HepG2 (cell line): ENCODE results near the gene TRMT2A. TPM values are rescaled to one million over a fixed set of nuclear protein-coding genes. Genes with fewer than 3 reads are reported as not detected.

ENCODE experiments used
- BRF2 ChIP-seq: sonication (generic); formaldehyde crosslinking; IDR thresholded peaks from 2 replicates; pipeline ENCODE4 v1.8.1; 2022; ENCODE audit warnings: mild to moderate bottlenecking, missing genetic modification reagents
- DDIT3 ChIP-seq: sonication (generic); formaldehyde crosslinking; IDR thresholded peaks from 2 replicates; pipeline ENCODE4 v1.4.0; 2020; ENCODE audit warnings: mild to moderate bottlenecking, missing genetic modification reagents
- GPN1 ChIP-seq: sonication (generic); formaldehyde crosslinking; IDR thresholded peaks from 2 replicates; pipeline ENCODE4 v1.5.1; 2020; ENCODE audit warnings: missing genetic modification reagents, borderline replicate concordance
- HMGXB3 ChIP-seq: sonication (generic); formaldehyde crosslinking; IDR thresholded peaks from 2 replicates; pipeline ENCODE4 v1.4.0; 2020; ENCODE audit warnings: missing genetic modification reagents, borderline replicate concordance
- IRF2 ChIP-seq: IDR thresholded peaks from 2 replicates; pipeline ENCODE4 v1.6.1; 2018; ENCODE audit warnings: missing genetic modification reagents, missing compliant biosample characterization
- KDM5B ChIP-seq: sonication (generic); formaldehyde crosslinking; IDR thresholded peaks from 2 replicates; pipeline ENCODE4 v1.4.0; 2020; ENCODE audit warnings: missing genetic modification reagents, mild to moderate bottlenecking, borderline replicate concordance
- PHF8 ChIP-seq: sonication (generic); formaldehyde crosslinking; IDR thresholded peaks from 2 replicates; pipeline ENCODE4 v1.5.0; 2020; ENCODE audit warnings: missing genetic modification reagents
- PTBP1 ChIP-seq: fragments of 200-400 bp; formaldehyde crosslinking; IDR thresholded peaks from 2 replicates; pipeline ENCODE4 v1.6.1; 2018; ENCODE audit warnings: low read length, low read depth; ENCODE audit not compliant: poor library complexity, severe bottlenecking
- SALL2 ChIP-seq: sonication (generic); formaldehyde crosslinking; IDR thresholded peaks from 2 replicates; pipeline ENCODE4 v1.8.1; 2023; ENCODE audit warnings: mild to moderate bottlenecking, missing genetic modification reagents, inconsistent platforms
- TBX3 ChIP-seq: fragments of 450-650 bp; IDR thresholded peaks from 2 replicates; pipeline ENCODE4 v1.6.1; 2017; ENCODE audit warnings: antibody characterized with exemption, mild to moderate bottlenecking, inconsistent platforms, borderline replicate concordance
- TIGD3 ChIP-seq: sonication (generic); formaldehyde crosslinking; IDR thresholded peaks from 2 replicates; pipeline ENCODE4 v1.5.1; 2020; ENCODE audit warnings: mild to moderate bottlenecking, missing genetic modification reagents, borderline replicate concordance
- ZC3H4 ChIP-seq: sonication (generic); formaldehyde crosslinking; IDR thresholded peaks from 2 replicates; pipeline ENCODE4 v1.4.0; 2020; ENCODE audit warnings: missing genetic modification reagents, borderline replicate concordance
- ZNF207 ChIP-seq: fragments of 450-650 bp; IDR thresholded peaks from 2 replicates; pipeline ENCODE4 v1.6.1; 2016; ENCODE audit warnings: antibody characterized with exemption, borderline replicate concordance
- ZNF501 ChIP-seq: sonication (generic); formaldehyde crosslinking; IDR thresholded peaks from 2 replicates; pipeline ENCODE4 v1.5.1; 2020; ENCODE audit warnings: mild to moderate bottlenecking, moderate library complexity, missing genetic modification reagents
- ZNF580 ChIP-seq: IDR thresholded peaks from 2 replicates; pipeline ENCODE4 v1.6.1; 2016; ENCODE audit warnings: low read depth, borderline replicate concordance
- ZNF704 ChIP-seq: sonication (generic); formaldehyde crosslinking; IDR thresholded peaks from 2 replicates; pipeline ENCODE4 v1.8.1; 2023; ENCODE audit warnings: mild to moderate bottlenecking, inconsistent platforms, moderate library complexity, missing genetic modification reagents, borderline replicate concordance
- ZNF75D ChIP-seq: sonication (generic); formaldehyde crosslinking; IDR thresholded peaks from 2 replicates; pipeline ENCODE4 v1.8.1; 2023; ENCODE audit warnings: missing genetic modification reagents, mild to moderate bottlenecking, borderline replicate concordance
- ZNF768 ChIP-seq: sonication (generic); formaldehyde crosslinking; IDR thresholded peaks from 2 replicates; pipeline ENCODE4 v1.4.0; 2020; ENCODE audit warnings: missing genetic modification reagents
- ZNF891 ChIP-seq: sonication (generic); formaldehyde crosslinking; IDR thresholded peaks from 2 replicates; pipeline ENCODE4 v1.5.0; 2020; ENCODE audit warnings: mild to moderate bottlenecking, missing genetic modification reagents
- ZSCAN21 ChIP-seq: sonication (generic); formaldehyde crosslinking; IDR thresholded peaks from 2 replicates; pipeline ENCODE4 v1.8.0; 2022; ENCODE audit warnings: mild to moderate bottlenecking, missing genetic modification reagents, moderate library complexity, borderline replicate concordance
- polyA plus RNA-seq, 8 experiments: library from polyadenylated mRNA; depleted of rRNA in 3 of 8; stranded (reverse) in 7 of 8; unstranded in 1 of 8; fragments of >200 nt; fragmentation: Illumina TruSeq in 4 of 8; extraction: Trizol in 4 of 8; gene quantifications; 2 replicates each; pipeline versions ENCODE4 v1.2.1 to v1.2.3, GENCODE V29; 2011 to 2016; ENCODE audit warnings: low read depth in 4 of 8, missing spikeins in 1 of 8, mixed read lengths in 1 of 8; ENCODE audit not compliant: insufficient read depth in 1 of 8
- total RNA-seq, 5 experiments: library from RNA; depleted of rRNA; stranded (reverse); fragments of >200 nt; fragmentation: Illumina TruSeq; extraction: Trizol; gene quantifications; 2 replicates each; pipeline ENCODE4 v1.2.3, GENCODE V29; 2016; ENCODE audit warnings: low read depth in 1 of 5

TRMT2A gene
- total and polyA plus RNA-seq, 2 of the 13 experiments (the other 11 are each of a cell fraction or from before 2014, with no cell fraction given): 24.0 to 30.3 TPM

GRCh38 chr22:20079745-20080444, 37.1 kb downstream of the TRMT2A start, which contains the start of gene DGCR8 (continued):
- TF ChIP-seq ZNF501 (CRISPR knock-in tag) (peak; percentile 64), PHF8 (CRISPR knock-in tag) (peak; percentile 66), KDM5B (CRISPR knock-in tag) (peak; percentile 82; the same call in 1 of the 2 replicates), SALL2 (CRISPR knock-in tag) (0 out of 2 replicates have a peak, but pooled peaks have one; percentile 54), TBX3 (no peak), TIGD3 (CRISPR knock-in tag) (no peak), ZC3H4 (peak; percentile 31; the same call in 1 of the 2 replicates), ZNF704 (CRISPR knock-in tag) (0 out of 2 replicates have a peak, but pooled peaks have one; percentile 56), IRF2 (CRISPR knock-in tag) (peak; percentile 84; the same call in 1 of the 2 replicates), PTBP1 (no peak), ZNF768 (CRISPR knock-in tag) (peak; percentile 74; the same call in 1 of the 2 replicates), HMGXB3 (CRISPR knock-in tag) (no peak), BRF2 (CRISPR knock-in tag) (peak; percentile 64; the same call in 1 of the 2 replicates), ZSCAN21 (CRISPR knock-in tag) (peak; percentile 85; the same call in 1 of the 2 replicates), ZNF207 (no peak), DDIT3 (CRISPR knock-in tag) (no peak), GPN1 (CRISPR knock-in tag) (no peak), ZNF891 (0 out of 2 replicates have a peak, but pooled peaks have one; percentile 34), ZNF580 (CRISPR knock-in tag) (peak; percentile 58; the same call in 1 of the 2 replicates), ZNF75D (CRISPR knock-in tag) (no peak)
